HCT116 (cell line): ENCODE data around the gene ZBTB20.

Experiments used
- EGR1 ChIP-seq: IDR thresholded peaks from 2 replicates; pipeline ENCODE4 v1.6.1; 2012; ENCODE audit warnings: low read depth
- EZH2phosphoT487 ChIP-seq: fragments of 200-600 bp; IDR thresholded peaks from 2 replicates; pipeline ENCODE4 v1.6.1; 2018; ENCODE audit warnings: antibody characterized with exemption, borderline replicate concordance
- FOSL1 ChIP-seq: IDR thresholded peaks from 2 replicates; pipeline ENCODE4 v1.6.1; 2012; ENCODE audit warnings: low read depth
- POLR2A ChIP-seq: IDR thresholded peaks from 2 replicates; pipeline ENCODE4 v1.7.0; 2011; ENCODE audit warnings: borderline replicate concordance; ENCODE audit not compliant: insufficient read depth, insufficient read length; ENCODE audit errors: extremely low read depth
- SIN3A ChIP-seq: IDR thresholded peaks from 2 replicates; pipeline ENCODE4 v1.6.1; 2012; ENCODE audit warnings: low read depth
- YY1 ChIP-seq: IDR thresholded peaks from 2 replicates; pipeline ENCODE4 v1.6.1; 2011; ENCODE audit warnings: low read length, low read depth, moderate library complexity, mild to moderate bottlenecking; ENCODE audit not compliant: insufficient replicate concordance; ENCODE audit errors: extremely low read depth
- ZBTB33 ChIP-seq: IDR thresholded peaks from 2 replicates; pipeline ENCODE4 v1.6.1; 2011; ENCODE audit warnings: mild to moderate bottlenecking, low read length, moderate library complexity; ENCODE audit not compliant: insufficient replicate concordance; ENCODE audit errors: extremely low read depth
- TF ChIP-seq, protein P1 (sequence below), 3 experiments: fragments of 200-600 bp in 1 of 3; sonication (generic) in 1 of 3; IDR thresholded peaks in 2 of 3; conservative IDR thresholded peaks in 1 of 3; 2 replicates each; pipeline ENCODE4 v1.5.1; 2012 to 2017; ENCODE audit warnings: low read depth in 2 of 3, low read length in 2 of 3, antibody characterized with exemption in 1 of 3, borderline replicate concordance in 1 of 3, control low read depth in 1 of 3, mild to moderate bottlenecking in 1 of 3, mixed read lengths in 1 of 3, mixed run types in 1 of 3, moderate library complexity in 1 of 3; ENCODE audit not compliant: insufficient read depth in 1 of 3

DNA sequence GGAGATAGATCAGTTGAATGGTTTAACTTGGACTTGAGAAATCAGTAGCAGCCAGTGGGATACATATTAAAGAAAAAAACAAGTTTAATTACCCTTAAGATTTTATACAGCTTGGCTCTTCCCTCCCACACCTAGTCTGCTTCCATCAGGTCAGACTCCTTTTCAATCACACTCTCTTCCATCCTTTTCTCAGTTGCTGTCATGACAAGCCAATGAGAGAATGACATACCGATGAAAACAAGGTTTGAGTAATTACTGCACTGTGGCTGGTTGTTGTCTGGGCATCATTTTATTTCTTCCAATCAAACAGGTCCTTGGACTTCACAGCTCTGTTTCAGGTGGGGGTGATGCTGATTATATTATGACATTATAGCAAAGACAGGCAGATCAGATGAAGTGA lies 424.6 kb downstream of the ZBTB20 start:
- TF ChIP-seq SIN3A (no peak), EZH2phosphoT487 (no peak), YY1 (no peak), POLR2A (no peak), FOSL1 (no peak), ZBTB33 (no peak), EGR1 (no peak)
- TF ChIP-seq, protein P1, sequence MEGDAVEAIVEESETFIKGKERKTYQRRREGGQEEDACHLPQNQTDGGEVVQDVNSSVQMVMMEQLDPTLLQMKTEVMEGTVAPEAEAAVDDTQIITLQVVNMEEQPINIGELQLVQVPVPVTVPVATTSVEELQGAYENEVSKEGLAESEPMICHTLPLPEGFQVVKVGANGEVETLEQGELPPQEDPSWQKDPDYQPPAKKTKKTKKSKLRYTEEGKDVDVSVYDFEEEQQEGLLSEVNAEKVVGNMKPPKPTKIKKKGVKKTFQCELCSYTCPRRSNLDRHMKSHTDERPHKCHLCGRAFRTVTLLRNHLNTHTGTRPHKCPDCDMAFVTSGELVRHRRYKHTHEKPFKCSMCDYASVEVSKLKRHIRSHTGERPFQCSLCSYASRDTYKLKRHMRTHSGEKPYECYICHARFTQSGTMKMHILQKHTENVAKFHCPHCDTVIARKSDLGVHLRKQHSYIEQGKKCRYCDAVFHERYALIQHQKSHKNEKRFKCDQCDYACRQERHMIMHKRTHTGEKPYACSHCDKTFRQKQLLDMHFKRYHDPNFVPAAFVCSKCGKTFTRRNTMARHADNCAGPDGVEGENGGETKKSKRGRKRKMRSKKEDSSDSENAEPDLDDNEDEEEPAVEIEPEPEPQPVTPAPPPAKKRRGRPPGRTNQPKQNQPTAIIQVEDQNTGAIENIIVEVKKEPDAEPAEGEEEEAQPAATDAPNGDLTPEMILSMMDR (IDR thresholded peaks at IDR 0.05 in 2 of 3, conservative IDR thresholded peaks at IDR 0.05 in 1 of 3; ENCODE audit: borderline replicate concordance in 1 of 3, insufficient read depth in 1 of 3, low read depth in 2 of 3, low read length in 2 of 3): no peak
